SJSA1 (cell line): ENCODE measurements around the gene ADAM11. TPM values are rescaled to one million over a fixed set of nuclear protein-coding genes. Genes with fewer than 3 reads are reported as not detected.
"Not testable (repeated sequence)": the region's sequence is repeated elsewhere in the genome, so short reads cannot be mapped to it uniquely, and the experiment has no call there.

Experiments
- DNase-seq, 2 experiments: peaks; one replicate each; pipeline ENCODE4 v3.0.0-alpha.2; 2015 to 2020; ENCODE audit warnings: low spot score in 2 of 2, low read depth in 1 of 2
- H3K27ac ChIP-seq: fragments of 250-450 bp; sonication (Bioruptor Pico); 2 replicates; pipeline ENCODE4 v1.5.1; 2020; ENCODE audit warnings: mild to moderate bottlenecking, moderate library complexity
- H3K27me3 ChIP-seq: fragments of 250-450 bp; sonication (Bioruptor Pico); replicated peaks from 2 replicates; pipeline ENCODE4 v1.5.1; 2020; ENCODE audit warnings: mild to moderate bottlenecking, moderate library complexity
- H3K36me3 ChIP-seq: fragments of 250-450 bp; sonication (Bioruptor Pico); 2 replicates; pipeline ENCODE4 v1.5.1; 2020; ENCODE audit warnings: mild to moderate bottlenecking
- H3K4me1 ChIP-seq: fragments of 250-450 bp; sonication (Bioruptor Pico); replicated peaks from 2 replicates; pipeline ENCODE4 v1.6.1; 2021; ENCODE audit warnings: mild to moderate bottlenecking
- H3K4me3 ChIP-seq: fragments of 250-450 bp; sonication (Bioruptor Pico); 2 replicates; pipeline ENCODE4 v1.5.1; 2020; ENCODE audit warnings: mild to moderate bottlenecking
- H3K9me3 ChIP-seq: fragments of 250-450 bp; sonication (Bioruptor Pico); replicated peaks from 2 replicates; pipeline ENCODE4 v1.5.1; 2020; ENCODE audit warnings: mild to moderate bottlenecking
- total RNA-seq: library from RNA; depleted of rRNA; stranded (reverse); fragments of >200 nt; shearing (Covaris generic); gene quantifications from 2 replicates; pipeline ENCODE4 v1.2.3, GENCODE V29; 2014

ADAM11 gene
- total RNA-seq, 1 experiment from 2014 or later = 0.13 TPM

DNA sequence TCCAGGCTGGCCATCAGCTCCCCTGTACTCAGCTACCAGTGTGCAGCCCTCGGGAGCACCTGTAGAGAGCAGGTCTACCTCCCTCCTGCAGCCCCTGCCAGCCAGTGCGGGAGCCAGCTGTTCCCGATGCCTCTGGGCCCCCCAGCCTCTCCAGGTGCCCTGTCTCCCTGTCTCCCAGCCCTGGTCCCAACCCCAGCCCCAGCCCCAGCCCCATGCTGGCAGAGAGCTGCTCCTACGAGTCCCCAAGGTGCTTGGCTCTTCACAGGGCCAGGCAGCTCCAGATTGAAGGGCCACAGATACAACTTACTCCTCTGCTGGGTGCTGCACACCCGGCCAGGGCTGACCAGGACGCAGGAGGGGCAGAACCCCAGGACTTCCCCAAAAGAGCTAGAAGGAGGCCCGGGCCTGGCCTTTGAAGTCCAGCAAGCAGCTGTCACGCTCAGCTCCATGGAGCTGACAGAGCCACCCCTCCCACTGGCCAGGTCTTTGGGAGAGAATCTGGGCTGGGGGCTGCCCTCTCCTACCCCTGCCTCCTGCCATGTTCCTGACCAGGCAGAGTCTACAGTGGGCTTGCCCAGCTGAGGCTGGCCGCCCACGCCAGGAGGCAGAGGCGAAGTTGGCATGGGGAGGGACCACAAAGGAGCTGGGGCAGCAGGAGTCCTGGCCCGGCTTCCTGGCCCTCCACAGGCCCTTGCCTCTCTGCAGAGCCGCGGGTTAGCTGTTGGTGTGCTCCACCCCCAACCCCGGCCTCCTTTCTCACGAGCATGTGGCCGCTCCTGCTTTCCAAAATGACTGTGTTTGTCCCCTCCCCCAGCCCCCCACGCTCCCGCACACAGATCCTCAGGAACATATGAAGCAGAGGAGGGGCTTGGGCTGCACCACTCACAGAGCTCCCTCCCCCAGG, 9.5 kb upstream of the ADAM11 start:
- DNase-seq = no peak
- Histone ChIP-seq H3K9me3 (no peaks in the 10 kb centered on the region), H3K27ac (no peak overlapping the region), H3K36me3 (peaks cover 72% of the 10 kb centered on the region), H3K4me1 (no peaks in the 10 kb centered on the region), H3K27me3 (no peaks in the 10 kb centered on the region), H3K4me3 (no peak overlapping the region)

GRCh38 chr17:44749980-44750318, 8.8 kb upstream of the ADAM11 start:
- no peak for DNase-seq
- no peaks in the 10 kb centered on the region for H3K4me1 ChIP-seq
- no peaks in the 10 kb centered on the region for H3K27me3 ChIP-seq
- no peaks in the 10 kb centered on the region for H3K9me3 ChIP-seq
- H3K36me3 ChIP-seq = peaks cover 66% of the 10 kb centered on the region
- H3K27ac ChIP-seq = no peak overlapping the region
- no peak overlapping the region for H3K4me3 ChIP-seq

DNA sequence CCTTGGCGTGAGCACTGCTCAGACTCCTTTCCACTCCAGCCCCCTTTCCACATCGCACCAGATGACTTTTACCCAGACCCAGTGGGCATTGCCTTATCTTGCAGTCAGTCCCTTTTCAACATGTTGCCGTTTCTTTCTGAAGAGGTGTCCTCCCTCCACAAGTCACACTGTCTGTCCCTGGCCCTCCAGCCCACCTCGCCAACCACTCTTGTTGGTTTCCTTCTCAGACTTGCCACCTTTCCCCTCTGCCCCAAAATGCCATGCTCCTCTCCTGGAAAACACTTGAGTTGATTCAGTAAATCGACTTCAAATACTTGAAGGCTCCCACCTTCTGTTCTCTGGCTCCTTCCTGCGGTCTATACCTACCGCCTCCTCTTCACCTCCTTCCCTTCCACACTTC, 7.5 kb upstream of the ADAM11 start:
- peaks cover 60% of the 10 kb centered on the region for H3K36me3 ChIP-seq
- H3K4me3 ChIP-seq = no peak overlapping the region
- H3K27ac ChIP-seq = no peak overlapping the region
- no peaks in the 10 kb centered on the region for H3K9me3 ChIP-seq
- DNase-seq = no peak
- no peaks in the 10 kb centered on the region for H3K27me3 ChIP-seq
- no peaks in the 10 kb centered on the region for H3K4me1 ChIP-seq

DNA sequence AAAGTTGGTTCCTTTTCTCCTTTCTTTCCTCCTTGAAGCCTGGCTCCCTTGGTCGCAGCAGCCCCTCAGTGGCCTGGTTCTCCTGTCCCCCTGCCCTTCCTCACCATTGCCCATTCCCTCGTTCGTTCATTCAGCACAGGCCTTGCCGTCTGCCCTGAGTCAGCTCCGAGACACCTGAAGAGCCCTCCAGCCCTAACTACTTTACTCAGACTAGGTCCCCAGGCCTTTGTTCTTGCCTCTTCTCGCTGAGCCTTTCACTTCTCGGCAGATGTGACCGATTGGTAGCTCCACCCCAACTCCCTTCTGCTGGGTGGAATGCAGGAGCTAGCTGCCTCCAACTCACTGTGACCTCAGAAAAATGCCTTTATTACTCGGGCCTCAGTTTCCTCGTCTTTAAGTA, 7.0 kb upstream of the ADAM11 start:
- no peak for DNase-seq
- Histone ChIP-seq H3K27me3 (peaks cover under 1% of the 10 kb centered on the region; the same call in 1 of the 2 replicates), H3K9me3 (no peaks in the 10 kb centered on the region), H3K4me3 (no peak overlapping the region), H3K27ac (no peak overlapping the region), H3K36me3 (peaks cover 57% of the 10 kb centered on the region), H3K4me1 (no peaks in the 10 kb centered on the region)

DNA sequence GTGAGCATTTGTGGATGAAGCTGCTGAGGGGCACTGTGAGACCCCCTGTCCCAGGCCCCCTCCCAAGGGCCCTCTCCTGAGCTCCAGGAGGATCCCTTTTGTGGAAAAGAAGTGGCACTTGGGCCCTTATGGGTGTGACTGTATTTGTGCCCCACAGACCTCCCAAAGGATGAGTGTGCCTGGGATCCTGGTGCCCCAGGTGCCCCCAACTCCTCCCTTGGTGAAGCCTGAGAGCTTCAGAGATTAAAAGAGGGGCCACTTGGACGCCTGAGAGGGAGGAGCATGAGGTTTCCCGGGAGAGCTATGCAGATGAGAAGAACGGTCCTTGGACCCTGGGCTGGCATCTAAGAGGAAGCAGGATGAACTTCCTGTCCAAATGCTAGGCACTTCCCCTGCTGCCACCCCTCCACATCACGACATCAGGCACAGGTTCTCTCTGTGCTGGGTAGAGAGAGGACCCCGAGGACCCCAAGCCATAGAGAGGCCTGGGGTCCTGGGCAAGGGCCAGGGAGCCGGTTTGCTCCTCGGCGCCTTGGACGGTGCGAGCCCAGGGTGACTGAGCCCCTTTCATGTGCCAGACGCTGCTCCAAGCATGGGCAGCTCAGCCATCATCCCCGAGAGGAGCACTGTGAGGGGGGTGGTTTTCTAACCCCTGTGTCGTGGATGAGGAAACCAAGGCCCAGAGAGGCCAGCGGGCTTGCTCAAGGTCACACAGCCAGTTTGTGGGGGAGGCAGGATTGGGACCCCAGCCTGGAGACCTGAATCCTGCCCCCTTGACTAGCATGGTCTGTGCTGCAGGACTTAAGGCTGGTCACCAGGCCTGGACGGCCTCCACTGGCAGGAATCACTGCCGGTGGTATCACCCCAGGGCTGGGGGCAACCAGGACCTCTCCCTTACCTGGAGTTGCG, 5.6 kb upstream of the ADAM11 start:
- peaks cover 4% of the 10 kb centered on the region; the same call in 1 of the 2 replicates for H3K9me3 ChIP-seq
- H3K27ac ChIP-seq = no peak overlapping the region
- H3K36me3 ChIP-seq = peaks cover 43% of the 10 kb centered on the region
- H3K4me1 ChIP-seq = no peaks in the 10 kb centered on the region
- peaks cover 14% of the 10 kb centered on the region for H3K27me3 ChIP-seq
- no peak for DNase-seq
- H3K4me3 ChIP-seq = no peak overlapping the region

DNA sequence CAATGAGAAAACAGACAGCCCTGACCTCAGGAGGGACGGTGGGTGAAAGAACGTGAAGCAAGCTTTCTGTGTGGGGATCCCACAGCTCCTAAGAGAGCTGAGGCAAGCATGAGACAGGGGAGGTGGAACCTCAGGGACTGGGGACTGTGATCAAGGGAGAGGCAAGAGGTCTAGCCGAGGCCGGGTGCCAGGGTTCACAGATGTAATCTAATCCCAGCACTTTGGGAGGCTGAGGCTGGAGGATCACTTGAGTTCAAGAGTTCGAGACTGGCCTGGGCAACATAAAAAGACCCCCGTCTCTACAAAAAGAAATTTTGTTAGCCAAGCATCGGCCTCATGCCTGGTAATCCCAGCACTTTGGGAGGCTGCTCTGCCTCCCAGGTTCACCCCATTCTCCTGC, 4.5 kb upstream of the ADAM11 start:
- no peak for DNase-seq
- H3K27me3 ChIP-seq = peaks cover 20% of the 10 kb centered on the region
- H3K4me3 ChIP-seq = no peak overlapping the region

GRCh38 chr17:44755180-44755579, 3.6 kb upstream of the ADAM11 start:
- not testable (repeated sequence) for DNase-seq, H3K4me1 ChIP-seq, H3K4me3 ChIP-seq, H3K27ac ChIP-seq, H3K9me3 ChIP-seq
- peaks cover 24% of the 10 kb centered on the region for H3K36me3 ChIP-seq
- H3K27me3 ChIP-seq = peaks cover 29% of the 10 kb centered on the region

More for the DNA sequence above, 4.5 kb upstream of the ADAM11 start:
- Histone ChIP-seq H3K27ac (no peak overlapping the region), H3K4me1 (peaks cover 6% of the 10 kb centered on the region), H3K9me3 (peaks cover 4% of the 10 kb centered on the region; the same call in 1 of the 2 replicates), H3K36me3 (peaks cover 33% of the 10 kb centered on the region)

DNA sequence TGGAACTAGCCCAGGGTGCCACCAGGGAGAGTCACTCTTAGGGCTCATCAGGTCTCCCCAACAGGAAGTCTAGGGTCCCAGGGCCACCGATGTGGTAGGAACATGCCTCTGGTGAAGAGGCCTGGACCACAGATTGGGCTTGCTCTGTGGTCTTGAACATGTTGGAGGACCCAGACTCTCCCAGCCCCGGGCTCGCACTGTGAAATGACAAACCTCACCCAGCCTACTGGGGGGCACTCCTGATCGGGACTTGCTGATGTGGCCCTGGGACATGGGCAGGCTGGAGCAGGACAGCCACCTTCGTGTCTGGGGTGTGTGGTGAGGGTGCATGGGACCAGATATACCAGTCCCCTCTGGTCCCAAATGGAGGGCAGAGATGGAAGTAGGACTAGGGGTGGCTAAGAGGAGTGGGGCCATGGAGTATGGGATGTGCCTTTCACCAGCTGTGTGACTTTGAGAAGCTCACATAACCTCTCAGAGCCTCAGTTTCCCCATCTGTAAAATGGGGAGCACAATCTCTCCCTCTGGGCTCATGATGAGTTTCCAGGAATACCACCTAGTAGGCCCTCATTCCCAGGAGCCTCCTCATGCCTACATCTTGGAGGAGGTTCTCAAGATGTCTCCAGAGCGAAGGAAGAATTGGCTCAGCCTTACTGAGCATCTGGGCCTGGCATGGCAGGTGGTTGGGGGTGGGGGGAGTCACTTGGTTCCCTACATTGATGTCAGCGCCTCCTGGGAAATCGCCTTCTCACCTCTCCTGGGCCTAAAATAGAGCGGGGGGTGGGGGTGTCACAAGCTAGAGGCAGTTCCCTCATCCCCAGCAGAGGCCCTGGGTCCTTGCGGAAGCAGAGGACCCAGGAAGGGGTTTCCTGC, 1.5 kb upstream of the ADAM11 start:
- Histone ChIP-seq H3K27me3 (peaks cover 40% of the 10 kb centered on the region), H3K27ac (no peak overlapping the region), H3K4me3 (no peak overlapping the region), H3K9me3 (peaks cover 6% of the 10 kb centered on the region; the same call in 1 of the 2 replicates), H3K4me1 (peaks cover 10% of the 10 kb centered on the region), H3K36me3 (peaks cover 5% of the 10 kb centered on the region)
- DNase-seq = no peak

GRCh38 chr17:44757918-44758413, 822 bp upstream of the ADAM11 start:
- H3K9me3 ChIP-seq = peaks cover 6% of the 10 kb centered on the region; the same call in 1 of the 2 replicates
- no peak for DNase-seq
- H3K4me1 ChIP-seq = peaks cover 10% of the 10 kb centered on the region
- peaks cover 40% of the 10 kb centered on the region for H3K27me3 ChIP-seq
- no peak overlapping the region for H3K27ac ChIP-seq
- H3K4me3 ChIP-seq = no peak overlapping the region
- peaks cover 5% of the 10 kb centered on the region for H3K36me3 ChIP-seq

GRCh38 chr17:44759086-44759915, 513 bp downstream of the ADAM11 start:
- DNase-seq = peak in 1 of 2 experiments; percentile 45
- Histone ChIP-seq H3K4me1 (peaks cover 10% of the 10 kb centered on the region), H3K9me3 (peaks cover 6% of the 10 kb centered on the region; the same call in 1 of the 2 replicates)

DNA sequence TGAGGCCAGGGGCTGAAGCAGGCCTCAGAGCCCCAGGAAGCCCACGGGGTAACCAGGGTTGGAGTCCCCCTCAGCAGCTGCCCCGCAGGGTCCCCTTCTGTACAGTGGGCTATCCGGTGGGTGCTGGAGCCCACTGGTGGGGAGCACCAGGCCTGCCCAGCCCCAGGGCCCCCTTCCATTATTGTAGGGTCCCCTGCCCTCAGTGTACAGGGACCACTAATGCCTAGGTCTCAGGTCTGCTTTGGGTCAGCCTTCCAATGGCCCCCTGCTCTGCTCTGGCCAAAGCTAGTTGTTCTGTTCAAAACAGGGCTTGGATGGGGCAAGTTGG, 1.1 kb downstream of the ADAM11 start:
- H3K9me3 ChIP-seq = peaks cover 6% of the 10 kb centered on the region; the same call in 1 of the 2 replicates

More at GRCh38 chr17:44759086-44759915, 513 bp downstream of the ADAM11 start:
- Histone ChIP-seq H3K27me3 (peaks cover 40% of the 10 kb centered on the region), H3K36me3 (no peaks in the 10 kb centered on the region), H3K27ac (no peak overlapping the region), H3K4me3 (no peak overlapping the region)

DNA sequence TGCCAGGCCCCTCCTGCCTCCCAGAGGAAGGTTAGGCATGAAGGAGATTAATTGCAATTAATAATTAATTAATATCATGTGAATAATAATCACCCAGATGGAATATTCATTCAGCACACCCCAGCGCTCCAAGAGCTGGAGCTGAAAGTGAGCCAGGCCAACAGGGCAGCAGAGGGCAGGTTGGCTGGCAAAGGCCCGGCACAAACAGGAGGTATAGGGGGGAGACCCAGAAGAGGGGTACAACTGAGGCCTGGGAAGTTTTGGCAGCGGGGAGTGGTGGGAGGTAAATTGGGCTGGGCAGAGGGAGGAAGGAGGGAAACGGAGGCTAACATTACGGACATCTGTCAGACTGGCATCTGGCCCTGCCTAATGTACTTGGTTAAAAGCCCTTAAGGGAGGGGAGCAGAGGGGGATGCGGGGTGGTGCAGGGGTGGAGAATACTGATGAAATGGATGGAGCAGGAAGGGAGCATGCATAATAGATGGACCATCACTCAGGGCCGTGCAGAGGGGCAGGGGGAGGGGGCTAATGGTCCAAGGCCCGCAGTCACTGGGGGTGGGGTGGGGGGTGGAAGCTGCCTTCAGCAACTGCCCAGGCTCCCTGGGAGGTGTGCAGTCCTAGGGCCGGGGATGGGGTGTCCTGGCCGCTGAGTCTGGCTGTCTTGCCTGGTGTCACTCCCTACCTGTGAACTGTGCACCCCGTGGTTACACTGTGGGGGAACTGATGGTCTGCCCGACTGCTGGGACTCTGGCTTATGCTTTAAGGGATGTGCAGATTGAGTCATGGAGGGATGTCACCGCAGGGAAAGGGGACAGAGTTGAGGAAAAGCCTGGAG, 1.9 kb downstream of the ADAM11 start:
- peaks cover 10% of the 10 kb centered on the region for H3K4me1 ChIP-seq
- H3K27me3 ChIP-seq = peaks cover 40% of the 10 kb centered on the region
- no peak overlapping the region for H3K4me3 ChIP-seq
- H3K9me3 ChIP-seq = peaks cover 6% of the 10 kb centered on the region; the same call in 1 of the 2 replicates
- H3K27ac ChIP-seq = no peak overlapping the region
- no peaks in the 10 kb centered on the region for H3K36me3 ChIP-seq
- no peak for DNase-seq

More for the DNA sequence above, 1.1 kb downstream of the ADAM11 start:
- no peak for DNase-seq
- no peak overlapping the region for H3K4me3 ChIP-seq
- peaks cover 10% of the 10 kb centered on the region for H3K4me1 ChIP-seq
- no peaks in the 10 kb centered on the region for H3K36me3 ChIP-seq
- peaks cover 40% of the 10 kb centered on the region for H3K27me3 ChIP-seq
- H3K27ac ChIP-seq = no peak overlapping the region
